Ascending aorta (tissue), 2 donors: ENCODE results near the gene WDR73. TPM values are rescaled to one million over a fixed set of nuclear protein-coding genes. Genes with fewer than 3 reads are reported as not detected.

ENCODE experiments used
- DNase-seq, 2 donors: peaks; one replicate each; pipeline ENCODE4 v3.0.0-alpha.2; 2019; ENCODE audit warnings: low spot score in 2 of 2
- H3K27ac ChIP-seq, 2 donors: fragments of 200-600 bp; sonication (generic); one replicate each; pipeline ENCODE4 v1.5.1; 2016 to 2017; ENCODE audit warnings: mild to moderate bottlenecking in 1 of 2
- H3K27me3 ChIP-seq: fragments of 200-600 bp; sonication (generic); one replicate; pipeline ENCODE4 v1.5.1; 2017
- H3K36me3 ChIP-seq, 2 donors: fragments of 200-600 bp; sonication (generic); one replicate each; pipeline ENCODE4 v1.5.1; 2016
- H3K4me1 ChIP-seq, 2 donors: fragments of 200-600 bp; sonication (generic); one replicate each; pipeline ENCODE4 v1.5.1; 2016 to 2017; ENCODE audit warnings: mild to moderate bottlenecking in 1 of 2
- H3K4me3 ChIP-seq, 2 donors: fragments of 200-600 bp; sonication (generic); one replicate each; pipeline ENCODE4 v1.5.1; 2016 to 2017; ENCODE audit warnings: mild to moderate bottlenecking in 1 of 2
- H3K9me3 ChIP-seq, 2 donors: fragments of 200-600 bp; sonication (generic); one replicate each; pipeline ENCODE4 v1.5.1; 2016
- intact Hi-C: fragments of 100-400 bp; cut with DNase I; formaldehyde crosslinking; loops from one replicate; pipeline ENCODE4 v1.15.1; 2023
- total RNA-seq: library from RNA; depleted of rRNA; stranded (reverse); fragments of >200 nt; gene quantifications from one replicate; pipeline ENCODE4 v1.1.0, GENCODE V29; 2016
- TF ChIP-seq, protein P1 (sequence below), 3 experiments: fragments of 200-600 bp in 2 of 3; fragments of 450-650 bp in 1 of 3; sonication (generic) in 2 of 3; IDR thresholded peaks; one replicate each; pipeline ENCODE4 v1.5.1; 2016 to 2019; ENCODE audit warnings: antibody characterized with exemption in 3 of 3, mild to moderate bottlenecking in 1 of 3, moderate library complexity in 1 of 3

WDR73 gene
- total RNA-seq, 1 donor from 2014 or later, result 29.5 TPM

- TF ChIP-seq, protein P1, sequence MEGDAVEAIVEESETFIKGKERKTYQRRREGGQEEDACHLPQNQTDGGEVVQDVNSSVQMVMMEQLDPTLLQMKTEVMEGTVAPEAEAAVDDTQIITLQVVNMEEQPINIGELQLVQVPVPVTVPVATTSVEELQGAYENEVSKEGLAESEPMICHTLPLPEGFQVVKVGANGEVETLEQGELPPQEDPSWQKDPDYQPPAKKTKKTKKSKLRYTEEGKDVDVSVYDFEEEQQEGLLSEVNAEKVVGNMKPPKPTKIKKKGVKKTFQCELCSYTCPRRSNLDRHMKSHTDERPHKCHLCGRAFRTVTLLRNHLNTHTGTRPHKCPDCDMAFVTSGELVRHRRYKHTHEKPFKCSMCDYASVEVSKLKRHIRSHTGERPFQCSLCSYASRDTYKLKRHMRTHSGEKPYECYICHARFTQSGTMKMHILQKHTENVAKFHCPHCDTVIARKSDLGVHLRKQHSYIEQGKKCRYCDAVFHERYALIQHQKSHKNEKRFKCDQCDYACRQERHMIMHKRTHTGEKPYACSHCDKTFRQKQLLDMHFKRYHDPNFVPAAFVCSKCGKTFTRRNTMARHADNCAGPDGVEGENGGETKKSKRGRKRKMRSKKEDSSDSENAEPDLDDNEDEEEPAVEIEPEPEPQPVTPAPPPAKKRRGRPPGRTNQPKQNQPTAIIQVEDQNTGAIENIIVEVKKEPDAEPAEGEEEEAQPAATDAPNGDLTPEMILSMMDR (IDR thresholded peaks at IDR 0.05), result no peak
- no peaks in the 10 kb centered on the region for H3K27me3 ChIP-seq
- DNase-seq, result no peak
- H3K9me3 ChIP-seq, result no peaks in the 10 kb centered on the region
- peak overlapping the region in 1 of 2 donors; percentile 75 for H3K4me3 ChIP-seq
- H3K36me3 ChIP-seq, result peaks cover 0 to 4% of the 10 kb centered on the region in 2 donors
- intact Hi-C loops, result loop anchor here (5.0 kb wide), 1 partner anchor 325 kb away; the partner anchor contains the start of gene PDE8A
- peaks cover 9 to 37% of the 10 kb centered on the region in 2 donors for H3K4me1 ChIP-seq
- peak overlapping the region in 1 of 2 donors; percentile 7 for H3K27ac ChIP-seq
These were observed 2.9 kb upstream of the WDR73 start for GRCh38 chr15:84656972-84657371.

- DNase-seq, result peak; percentile 45 to 90
- Histone ChIP-seq H3K4me3 (peak overlapping the region; percentile 68 to 86), H3K27me3 (no peaks in the 10 kb centered on the region), H3K36me3 (peaks cover 7 to 24% of the 10 kb centered on the region in 2 donors), H3K4me1 (peaks cover 9 to 39% of the 10 kb centered on the region in 2 donors), H3K27ac (peak overlapping the region; percentile 77 to 87), H3K9me3 (no peaks in the 10 kb centered on the region)
- TF ChIP-seq, protein P1 (IDR thresholded peaks at IDR 0.05), result peak in 2 of 3 experiments; percentile 50 to 51
- intact Hi-C loops, result loop anchor here (1.0 to 5.0 kb wide), 5 partner anchors 24 to 327 kb away; partner anchors contain the start of genes ALPK3, PDE8A, SEC11A and ZSCAN2
These were observed 788 bp upstream of the WDR73 start for GRCh38 chr15:84654689-84655453.

DNA sequence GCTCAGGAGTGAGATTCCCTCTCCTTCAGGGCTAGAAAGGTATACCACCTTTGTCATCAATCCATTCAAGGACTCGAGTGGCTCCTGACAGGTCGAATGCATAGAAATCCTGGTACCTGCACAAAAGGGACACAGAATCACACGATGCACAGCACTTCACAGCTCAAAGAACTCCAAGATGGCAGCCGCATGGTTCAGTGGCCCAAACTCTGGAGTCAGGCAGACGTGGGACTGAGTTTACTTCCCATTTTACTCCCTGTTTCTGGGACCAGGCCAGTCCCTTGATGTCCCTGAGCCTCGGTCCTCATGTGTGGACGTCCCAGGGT, 536 bp downstream of the WDR73 start:
- Histone ChIP-seq H3K9me3 (no peaks in the 10 kb centered on the region), H3K4me1 (peaks cover 9 to 40% of the 10 kb centered on the region in 2 donors), H3K36me3 (peaks cover 18 to 37% of the 10 kb centered on the region in 2 donors), H3K27ac (peak overlapping the region; percentile 77 to 87), H3K4me3 (peak overlapping the region; percentile 68 to 86), H3K27me3 (no peaks in the 10 kb centered on the region)
- intact Hi-C loops, result no loop called here
- TF ChIP-seq, protein P1 (IDR thresholded peaks at IDR 0.05), result no peak
- no peak for DNase-seq

GRCh38 chr15:84649706-84650105, 4.4 kb downstream of the WDR73 start:
- no peak for DNase-seq
- no peak overlapping the region for H3K4me3 ChIP-seq
- H3K27ac ChIP-seq, result no peak overlapping the region
- peaks cover 9 to 24% of the 10 kb centered on the region in 2 donors for H3K4me1 ChIP-seq
- peaks cover 51 to 76% of the 10 kb centered on the region in 2 donors for H3K36me3 ChIP-seq
- no peaks in the 10 kb centered on the region for H3K27me3 ChIP-seq
- TF ChIP-seq, protein P1 (IDR thresholded peaks at IDR 0.05), result no peak
- no peaks in the 10 kb centered on the region for H3K9me3 ChIP-seq
- intact Hi-C loops, result no loop called here

DNA sequence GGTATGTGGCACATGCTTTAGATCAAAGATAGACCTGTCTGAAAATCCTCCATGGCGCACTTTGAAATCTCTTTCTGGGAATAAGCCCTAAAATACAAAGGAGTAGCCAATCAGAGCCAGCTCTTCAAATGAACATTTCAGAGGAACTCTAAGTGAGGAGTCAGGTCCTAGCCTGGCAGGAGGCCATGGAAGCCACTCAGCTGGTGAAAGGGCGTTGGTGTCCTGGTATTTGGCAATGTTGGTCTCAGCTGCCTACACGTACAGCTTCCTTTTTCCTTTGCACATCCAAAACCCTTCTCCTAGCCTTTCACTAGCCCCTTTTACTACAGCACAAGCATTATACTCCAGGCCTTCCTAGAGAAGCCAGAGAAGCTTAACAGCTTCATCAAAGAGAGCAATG, 5.5 kb downstream of the WDR73 start:
- intact Hi-C loops, result no loop called here
- Histone ChIP-seq H3K4me3 (no peak overlapping the region), H3K9me3 (no peaks in the 10 kb centered on the region), H3K27me3 (no peaks in the 10 kb centered on the region), H3K36me3 (peaks cover 57 to 84% of the 10 kb centered on the region in 2 donors), H3K4me1 (peaks cover 9 to 22% of the 10 kb centered on the region in 2 donors), H3K27ac (peak overlapping the region in 1 of 2 donors; percentile 33)
- DNase-seq, result no peak
- TF ChIP-seq, protein P1 (IDR thresholded peaks at IDR 0.05), result no peak
